SK-N-SH treated with all-trans-retinoic acid at 6 μM for 48 hours (cell line): ENCODE results near the gene SUGCT.

Source experiments
- ATAC-seq: fragments of 200-7000 bp; cut with Tn5 transposase; 3 replicates; pipeline ENCODE4 v1.9.1; 2020; ENCODE audit warnings: mild to moderate bottlenecking, moderate library complexity
- ARNTL ChIP-seq: fragments of 450-650 bp; formaldehyde crosslinking; IDR thresholded peaks from 2 replicates; pipeline ENCODE4 v1.5.0; 2020; ENCODE audit warnings: low read depth, mild to moderate bottlenecking, moderate library complexity, borderline replicate concordance
- BACH2 ChIP-seq: fragments of 250-450 bp; sonication (Bioruptor Pico); IDR thresholded peaks from 2 replicates; pipeline ENCODE4 v1.9.0; 2021; ENCODE audit warnings: mild to moderate bottlenecking, borderline replicate concordance
- CSDC2 ChIP-seq: fragments of 250-450 bp; sonication (Bioruptor Pico); IDR thresholded peaks from 2 replicates; pipeline ENCODE4 v1.5.0; 2020; ENCODE audit warnings: mild to moderate bottlenecking, moderate library complexity
- ESRRG ChIP-seq: fragments of 250-450 bp; sonication (Bioruptor Pico); IDR thresholded peaks from 2 replicates; pipeline ENCODE4 v1.6.1; 2021; ENCODE audit warnings: mild to moderate bottlenecking
- GLIS3 ChIP-seq: fragments of 250-450 bp; sonication (Bioruptor Pico); IDR thresholded peaks from 2 replicates; pipeline ENCODE4 v1.5.0; 2020; ENCODE audit warnings: mild to moderate bottlenecking, moderate library complexity
- OSR1 ChIP-seq: fragments of 250-450 bp; sonication (Bioruptor Pico); IDR thresholded peaks from 2 replicates; pipeline ENCODE4 v1.8.0; 2022; ENCODE audit warnings: moderate library complexity, mild to moderate bottlenecking, inconsistent platforms
- PPARA ChIP-seq: fragments of 250-450 bp; sonication (Bioruptor Pico); IDR thresholded peaks from 2 replicates; pipeline ENCODE4 v1.5.0; 2020; ENCODE audit warnings: mild to moderate bottlenecking, borderline replicate concordance
- RARB ChIP-seq: fragments of 250-450 bp; sonication (Bioruptor Pico); IDR thresholded peaks from 2 replicates; pipeline ENCODE4 v1.8.0; 2021; ENCODE audit warnings: mild to moderate bottlenecking, moderate library complexity
- ZC3H10 ChIP-seq: fragments of 250-450 bp; sonication (Bioruptor Pico); IDR thresholded peaks from 2 replicates; pipeline ENCODE4 v1.5.1; 2021; ENCODE audit warnings: mild to moderate bottlenecking, moderate library complexity
- ZFP3 ChIP-seq: fragments of 250-450 bp; sonication (Bioruptor Pico); IDR thresholded peaks from 2 replicates; pipeline ENCODE4 v1.5.0; 2020; ENCODE audit warnings: mild to moderate bottlenecking, moderate library complexity
- ZFP30 ChIP-seq: fragments of 450-650 bp; formaldehyde crosslinking; IDR thresholded peaks from 2 replicates; pipeline ENCODE4 v1.5.0; 2022; ENCODE audit warnings: mild to moderate bottlenecking, moderate library complexity
- ZNF565 ChIP-seq: fragments of 450-650 bp; formaldehyde crosslinking; conservative IDR thresholded peaks from 2 replicates; pipeline ENCODE4 v1.5.0; 2020; ENCODE audit warnings: low read depth, mild to moderate bottlenecking, moderate library complexity
- ZNF70 ChIP-seq: fragments of 450-650 bp; formaldehyde crosslinking; IDR thresholded peaks from 2 replicates; pipeline ENCODE4 v1.5.0; 2020; ENCODE audit warnings: mild to moderate bottlenecking, moderate library complexity
- ZNF8 ChIP-seq: fragments of 450-650 bp; formaldehyde crosslinking; IDR thresholded peaks from 2 replicates; pipeline ENCODE4 v1.5.0; 2020; ENCODE audit warnings: mild to moderate bottlenecking, moderate library complexity
- TF ChIP-seq, protein P1 (sequence below): fragments of 250-450 bp; sonication (Bioruptor Pico); IDR thresholded peaks from 2 replicates; pipeline ENCODE4 v1.5.1; 2020; ENCODE audit warnings: low read depth, mild to moderate bottlenecking, moderate library complexity
- TF ChIP-seq, protein P2 (sequence below): fragments of 250-450 bp; sonication (Bioruptor Pico); IDR thresholded peaks from 2 replicates; pipeline ENCODE4 v1.5.1; 2021; ENCODE audit warnings: mild to moderate bottlenecking, moderate library complexity
- TF ChIP-seq, protein P3 (sequence below): fragments of 250-450 bp; sonication (Bioruptor Pico); IDR thresholded peaks from 2 replicates; pipeline ENCODE4 v1.8.0; 2020; ENCODE audit warnings: mild to moderate bottlenecking, moderate library complexity, borderline replicate concordance
- TF ChIP-seq, protein P4 (sequence below): fragments of 250-450 bp; sonication (Bioruptor Pico); IDR thresholded peaks from 2 replicates; pipeline ENCODE4 v1.8.0; 2021; ENCODE audit warnings: low read depth, mild to moderate bottlenecking, moderate library complexity, borderline replicate concordance

Gene SUGCT

DNA sequence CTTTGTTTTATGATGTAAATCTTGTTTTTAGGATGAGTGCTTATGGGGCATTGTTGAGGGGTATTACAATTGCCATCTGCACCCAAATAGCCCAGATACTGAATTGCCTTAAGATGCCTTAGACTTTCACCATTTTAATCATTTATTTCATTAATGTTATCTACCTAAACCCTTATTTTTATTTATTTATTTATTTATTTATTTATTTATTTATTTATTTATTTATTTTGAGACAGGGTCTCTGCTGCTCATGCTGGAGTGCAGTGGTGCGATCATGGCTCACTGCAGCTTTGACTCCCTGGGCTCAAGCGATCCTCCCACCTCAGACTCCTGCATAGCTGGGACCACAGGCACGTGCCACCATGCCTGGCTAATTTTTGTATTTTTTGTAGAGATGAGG lies 560.2 kb downstream of the SUGCT start:
- no peak for ATAC-seq
- TF ChIP-seq, protein P1, sequence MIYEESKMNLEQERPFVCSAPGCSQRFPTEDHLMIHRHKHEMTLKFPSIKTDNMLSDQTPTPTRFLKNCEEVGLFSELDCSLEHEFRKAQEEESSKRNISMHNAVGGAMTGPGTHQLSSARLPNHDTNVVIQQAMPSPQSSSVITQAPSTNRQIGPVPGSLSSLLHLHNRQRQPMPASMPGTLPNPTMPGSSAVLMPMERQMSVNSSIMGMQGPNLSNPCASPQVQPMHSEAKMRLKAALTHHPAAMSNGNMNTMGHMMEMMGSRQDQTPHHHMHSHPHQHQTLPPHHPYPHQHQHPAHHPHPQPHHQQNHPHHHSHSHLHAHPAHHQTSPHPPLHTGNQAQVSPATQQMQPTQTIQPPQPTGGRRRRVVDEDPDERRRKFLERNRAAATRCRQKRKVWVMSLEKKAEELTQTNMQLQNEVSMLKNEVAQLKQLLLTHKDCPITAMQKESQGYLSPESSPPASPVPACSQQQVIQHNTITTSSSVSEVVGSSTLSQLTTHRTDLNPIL (CRISPR knock-in tag): no peak
- TF ChIP-seq ZNF565 (CRISPR knock-in tag) (no peak), ZNF8 (CRISPR knock-in tag) (no peak), ESRRG (no peak), PPARA (CRISPR knock-in tag) (no peak), CSDC2 (no peak), GLIS3 (no peak), ARNTL (CRISPR knock-in tag) (no peak), ZFP3 (CRISPR knock-in tag) (no peak)
- TF ChIP-seq, protein P2, sequence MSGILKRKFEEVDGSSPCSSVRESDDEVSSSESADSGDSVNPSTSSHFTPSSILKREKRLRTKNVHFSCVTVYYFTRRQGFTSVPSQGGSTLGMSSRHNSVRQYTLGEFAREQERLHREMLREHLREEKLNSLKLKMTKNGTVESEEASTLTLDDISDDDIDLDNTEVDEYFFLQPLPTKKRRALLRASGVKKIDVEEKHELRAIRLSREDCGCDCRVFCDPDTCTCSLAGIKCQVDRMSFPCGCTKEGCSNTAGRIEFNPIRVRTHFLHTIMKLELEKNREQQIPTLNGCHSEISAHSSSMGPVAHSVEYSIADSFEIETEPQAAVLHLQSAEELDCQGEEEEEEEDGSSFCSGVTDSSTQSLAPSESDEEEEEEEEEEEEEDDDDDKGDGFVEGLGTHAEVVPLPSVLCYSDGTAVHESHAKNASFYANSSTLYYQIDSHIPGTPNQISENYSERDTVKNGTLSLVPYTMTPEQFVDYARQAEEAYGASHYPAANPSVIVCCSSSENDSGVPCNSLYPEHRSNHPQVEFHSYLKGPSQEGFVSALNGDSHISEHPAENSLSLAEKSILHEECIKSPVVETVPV (CRISPR knock-in tag): no peak

DNA sequence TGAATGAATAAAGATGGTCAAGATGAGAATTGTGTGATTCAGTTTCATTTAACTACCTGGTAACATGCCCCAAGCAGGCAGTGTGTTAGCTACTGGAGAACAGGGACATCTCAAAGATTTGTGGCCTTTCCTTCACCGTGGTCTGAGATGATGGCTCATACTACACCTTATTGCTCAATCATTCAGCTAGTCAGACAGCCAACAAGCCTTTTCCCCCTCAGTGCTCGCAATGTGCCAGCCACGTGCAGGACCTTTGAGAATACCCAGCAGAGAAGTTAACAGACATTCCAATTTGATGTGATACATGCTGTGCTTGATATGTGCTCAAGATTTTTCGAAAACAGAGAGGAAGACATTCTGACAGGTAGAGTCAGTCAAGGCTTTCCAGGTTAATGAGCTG lies 562.8 kb downstream of the SUGCT start:
- no peak for TF ChIP-seq ZNF8 (CRISPR knock-in tag)
- TF ChIP-seq, protein P3, sequence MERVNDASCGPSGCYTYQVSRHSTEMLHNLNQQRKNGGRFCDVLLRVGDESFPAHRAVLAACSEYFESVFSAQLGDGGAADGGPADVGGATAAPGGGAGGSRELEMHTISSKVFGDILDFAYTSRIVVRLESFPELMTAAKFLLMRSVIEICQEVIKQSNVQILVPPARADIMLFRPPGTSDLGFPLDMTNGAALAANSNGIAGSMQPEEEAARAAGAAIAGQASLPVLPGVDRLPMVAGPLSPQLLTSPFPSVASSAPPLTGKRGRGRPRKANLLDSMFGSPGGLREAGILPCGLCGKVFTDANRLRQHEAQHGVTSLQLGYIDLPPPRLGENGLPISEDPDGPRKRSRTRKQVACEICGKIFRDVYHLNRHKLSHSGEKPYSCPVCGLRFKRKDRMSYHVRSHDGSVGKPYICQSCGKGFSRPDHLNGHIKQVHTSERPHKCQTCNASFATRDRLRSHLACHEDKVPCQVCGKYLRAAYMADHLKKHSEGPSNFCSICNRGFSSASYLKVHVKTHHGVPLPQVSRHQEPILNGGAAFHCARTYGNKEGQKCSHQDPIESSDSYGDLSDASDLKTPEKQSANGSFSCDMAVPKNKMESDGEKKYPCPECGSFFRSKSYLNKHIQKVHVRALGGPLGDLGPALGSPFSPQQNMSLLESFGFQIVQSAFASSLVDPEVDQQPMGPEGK (CRISPR knock-in tag): no peak
- TF ChIP-seq, all 23 proteins: peak for 0
- ATAC-seq: no peak

DNA sequence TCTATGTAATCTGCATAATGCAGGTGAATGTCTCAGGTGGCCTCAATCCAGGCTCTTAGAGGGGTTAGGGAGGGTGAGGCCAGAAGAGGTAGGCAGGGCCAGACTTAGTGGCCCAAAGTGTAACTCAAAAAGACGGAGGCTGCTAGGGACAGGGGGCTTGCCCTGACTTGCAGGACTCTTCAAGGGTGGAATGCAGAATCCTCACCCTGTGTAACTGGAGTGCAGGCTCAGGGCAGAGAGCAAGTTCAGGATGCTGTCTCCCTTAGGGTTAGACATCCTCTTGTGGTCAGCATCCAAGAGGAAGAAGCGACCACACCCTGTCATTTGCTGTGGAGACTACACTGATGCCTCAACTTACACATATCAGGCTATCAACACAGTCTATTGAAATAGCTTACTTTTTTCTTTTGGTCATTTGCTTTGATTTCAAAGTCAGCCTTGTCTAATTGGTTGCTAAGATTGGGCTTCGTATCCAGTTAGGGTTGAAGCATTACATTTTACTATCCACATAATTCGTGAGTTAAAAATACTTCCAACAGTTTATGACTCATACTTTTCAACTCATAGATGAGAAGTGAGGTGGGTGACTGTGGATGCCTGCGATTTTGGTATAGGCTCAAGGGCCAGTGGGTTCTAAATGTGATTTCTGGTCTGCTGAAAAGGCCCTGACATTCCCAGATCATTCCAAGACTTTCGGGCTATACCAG lies 563.6 kb downstream of the SUGCT start:
- ATAC-seq: peak; percentile 74
- no peak for TF ChIP-seq ZNF70 (CRISPR knock-in tag)

DNA sequence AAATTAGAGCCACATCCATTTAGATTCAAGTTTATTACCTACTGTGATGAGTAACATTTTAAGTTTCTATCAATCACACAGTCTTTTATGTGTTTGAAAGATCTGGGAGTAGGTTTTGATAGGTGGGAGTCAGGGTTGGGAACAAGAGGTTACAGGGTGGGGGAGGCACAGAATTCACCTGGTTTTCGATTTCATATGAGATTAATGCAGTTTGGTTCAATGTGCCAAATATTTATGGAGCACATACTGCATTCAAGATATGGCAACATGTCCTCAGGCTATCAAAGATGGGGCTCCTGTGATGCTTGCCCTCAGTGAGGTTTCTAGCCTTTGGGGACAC lies 564.1 kb downstream of the SUGCT start:
- TF ChIP-seq ZC3H10 (CRISPR knock-in tag) (no peak), OSR1 (CRISPR knock-in tag) (no peak), BACH2 (CRISPR knock-in tag) (no peak)
- ATAC-seq: no peak

DNA sequence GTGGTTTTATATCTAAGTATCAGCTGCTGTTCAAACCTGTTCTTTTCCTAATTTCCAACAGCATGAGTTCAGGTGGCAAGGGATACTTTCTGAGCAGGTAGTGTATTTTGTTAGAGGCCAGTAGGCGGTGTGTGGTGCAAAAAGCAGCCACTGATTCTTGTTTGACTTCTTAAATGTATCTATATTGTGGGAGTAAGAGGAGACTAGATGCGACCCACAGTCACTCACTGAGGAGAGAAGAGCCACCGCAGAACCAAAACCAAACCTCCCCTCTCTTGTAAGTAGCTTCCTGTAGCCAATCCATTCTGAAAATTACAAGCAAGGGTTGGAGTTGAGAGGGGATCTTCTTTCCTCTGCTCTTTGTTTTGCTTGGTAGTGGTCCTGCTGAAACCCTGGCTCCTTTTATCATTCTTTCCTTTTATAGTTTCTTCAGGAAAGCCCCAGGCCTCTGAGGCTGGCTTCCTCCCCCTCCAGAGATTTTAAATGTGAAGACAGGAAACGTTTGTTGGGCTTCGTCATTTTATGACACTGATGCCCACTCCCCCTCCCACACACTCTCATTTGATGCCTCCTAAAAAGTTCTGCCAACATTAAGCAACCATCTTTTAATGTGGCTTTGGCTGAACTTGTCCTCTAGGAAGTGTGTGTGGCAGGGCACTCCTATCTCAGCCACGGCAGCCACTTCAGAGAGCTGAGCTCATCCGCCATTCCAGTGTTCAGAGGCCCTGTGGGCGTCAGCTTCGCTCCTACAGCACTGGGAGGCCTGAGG lies 566.0 kb downstream of the SUGCT start:
- TF ChIP-seq CSDC2: no peak
- TF ChIP-seq, protein P4, sequence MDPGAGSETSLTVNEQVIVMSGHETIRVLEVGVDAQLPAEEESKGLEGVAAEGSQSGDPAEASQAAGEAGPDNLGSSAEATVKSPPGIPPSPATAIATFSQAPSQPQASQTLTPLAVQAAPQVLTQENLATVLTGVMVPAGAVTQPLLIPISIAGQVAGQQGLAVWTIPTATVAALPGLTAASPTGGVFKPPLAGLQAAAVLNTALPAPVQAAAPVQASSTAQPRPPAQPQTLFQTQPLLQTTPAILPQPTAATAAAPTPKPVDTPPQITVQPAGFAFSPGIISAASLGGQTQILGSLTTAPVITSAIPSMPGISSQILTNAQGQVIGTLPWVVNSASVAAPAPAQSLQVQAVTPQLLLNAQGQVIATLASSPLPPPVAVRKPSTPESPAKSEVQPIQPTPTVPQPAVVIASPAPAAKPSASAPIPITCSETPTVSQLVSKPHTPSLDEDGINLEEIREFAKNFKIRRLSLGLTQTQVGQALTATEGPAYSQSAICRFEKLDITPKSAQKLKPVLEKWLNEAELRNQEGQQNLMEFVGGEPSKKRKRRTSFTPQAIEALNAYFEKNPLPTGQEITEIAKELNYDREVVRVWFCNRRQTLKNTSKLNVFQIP (CRISPR knock-in tag): peak; percentile 29; the same call in 1 of the 2 replicates

DNA sequence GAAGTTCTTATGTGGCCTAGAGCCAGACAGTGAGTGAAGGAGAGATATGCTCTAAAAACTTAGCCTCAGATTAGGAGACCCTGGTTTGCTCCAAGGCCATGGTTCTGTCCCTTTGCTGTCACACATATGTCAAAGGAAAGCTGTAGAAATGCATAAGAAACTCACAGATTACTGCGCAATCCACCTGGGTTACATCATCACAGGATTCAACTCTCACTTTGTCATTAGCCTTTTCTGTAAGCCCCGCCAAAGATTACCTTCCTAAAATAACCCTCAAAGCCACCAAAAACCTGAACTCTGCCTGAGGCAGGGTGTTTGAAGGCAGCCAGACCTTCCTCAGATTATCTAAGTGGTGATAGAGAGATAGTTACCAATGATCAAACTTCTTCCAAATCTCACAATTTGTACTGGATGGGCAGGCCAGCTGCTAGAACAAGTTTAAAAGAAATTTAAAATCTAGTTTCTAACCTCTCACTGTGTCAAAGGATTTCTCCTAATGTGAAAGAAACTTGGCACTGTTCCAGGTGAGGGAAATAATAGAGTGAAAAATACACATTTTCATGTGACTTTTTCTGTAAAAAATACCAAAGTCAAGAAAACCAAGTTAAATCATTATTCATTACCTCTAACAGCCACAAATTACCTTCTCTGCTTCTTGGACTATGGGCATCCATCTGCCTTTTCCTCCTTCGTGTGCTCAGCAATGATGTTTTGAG lies 567.2 kb downstream of the SUGCT start:
- TF ChIP-seq ESRRG: no peak
- no peak for TF ChIP-seq RARB
- no peak for TF ChIP-seq ZC3H10 (CRISPR knock-in tag)
- TF ChIP-seq, protein P3 (CRISPR knock-in tag): no peak
- TF ChIP-seq ARNTL (CRISPR knock-in tag): no peak
- no peak for TF ChIP-seq ZFP30
- no peak for TF ChIP-seq OSR1 (CRISPR knock-in tag)
- ATAC-seq: no peak; the same call in 2 of the 3 replicates

More for the DNA sequence above, 566.0 kb downstream of the SUGCT start:
- peak; percentile 16; the same call in 2 of the 3 replicates for ATAC-seq
